Fibroblast of the aortic adventitia (primary cell): ENCODE data around the gene TSC1. TPM values are rescaled to one million over a fixed set of nuclear protein-coding genes. Genes with fewer than 3 reads are reported as not detected.

Source experiments
- DNase-seq: peaks from one replicate; pipeline ENCODE4 v3.0.0-alpha.2; 2010; ENCODE audit warnings: low read depth
- H3K4me3 ChIP-seq: 2 replicates; pipeline ENCODE4 v1.5.1; 2011; ENCODE audit warnings: low read depth, mild to moderate bottlenecking, control low read depth, low read length, moderate library complexity
- CTCF ChIP-seq: IDR thresholded peaks from 2 replicates; pipeline ENCODE4 v1.5.1; 2011; ENCODE audit warnings: mild to moderate bottlenecking, low read length, control low read depth, inconsistent platforms; ENCODE audit not compliant: insufficient read depth
- total RNA-seq: library from RNA; depleted of rRNA; stranded (reverse); fragments of >200 nt; gene quantifications from 2 replicates; pipeline ENCODE4 v1.2.3, GENCODE V29; 2012; ENCODE audit warnings: low replicate concordance

TSC1 gene
- total RNA-seq, 1 donor = 70.7 TPM

GRCh38 chr9:132892400-132892799 lies 52.0 kb downstream of the TSC1 start:
- no peak overlapping the region for H3K4me3 ChIP-seq
- no peak for DNase-seq
- no peak for TF ChIP-seq CTCF

GRCh38 chr9:132888151-132888550 lies 56.3 kb downstream of the TSC1 start:
- DNase-seq = no peak
- H3K4me3 ChIP-seq = no peak overlapping the region
- TF ChIP-seq CTCF = no peak

- DNase-seq = no peak
- no peak overlapping the region for H3K4me3 ChIP-seq
- TF ChIP-seq CTCF = no peak
These were observed 57.0 kb downstream of the TSC1 start for GRCh38 chr9:132887181-132888120.

- TF ChIP-seq CTCF = no peak
- H3K4me3 ChIP-seq = no peak overlapping the region
These were observed 58.1 kb downstream of the TSC1 start for GRCh38 chr9:132886334-132886725.

GRCh38 chr9:132885720-132886333 lies 58.6 kb downstream of the TSC1 start:
- no peak for TF ChIP-seq CTCF
- no peak overlapping the region for H3K4me3 ChIP-seq
- no peak for DNase-seq

More at GRCh38 chr9:132886334-132886725, 58.1 kb downstream of the TSC1 start:
- DNase-seq = no peak

- TF ChIP-seq CTCF = no peak
- no peak for DNase-seq
- H3K4me3 ChIP-seq = no peak overlapping the region
These were observed 60.8 kb downstream of the TSC1 start for GRCh38 chr9:132883349-132884294.
